ENCODE measurements around the gene RALGAPA2. TPM values are rescaled to one million over a fixed set of nuclear protein-coding genes. Genes with fewer than 3 reads are reported as not detected.

The RALGAPA2 gene
- total RNA-seq, 1 experiment from 2014 or later, result 9.8 TPM

GRCh38 chr20:20407891-20408805, 304.3 kb downstream of the RALGAPA2 start:
- Histone ChIP-seq H3K4me1 (ENCODE audit: insufficient read depth, low read length) (no peaks in the 10 kb centered on the region), H3K9me2 (replicated peaks; ENCODE audit: low read length) (no peaks in the 10 kb centered on the region), H3K36me3 (ENCODE audit: low read depth, low read length) (no peaks in the 10 kb centered on the region), H2AFZ (ENCODE audit: low read length) (no peak overlapping the region), H3K27me3 (ENCODE audit: low read length) (no peaks in the 10 kb centered on the region), H3K9ac (ENCODE audit: low read length) (no peak overlapping the region), H3K4me2 (ENCODE audit: low read length) (no peak overlapping the region), H3K4me3 (ENCODE audit: low read length) (no peak overlapping the region), H4K20me1 (ENCODE audit: low read length) (no peaks in the 10 kb centered on the region), H3K27ac (ENCODE audit: low read length) (no peak overlapping the region), H3F3A (ENCODE audit: low read length, unreplicated experiment) (no peaks in the 10 kb centered on the region), H3K9me3 (ENCODE audit: low read length) (no peaks in the 10 kb centered on the region), H3K79me2 (ENCODE audit: low read length) (no peaks in the 10 kb centered on the region)
- ChIA-PET CTCF (no interaction called here), POLR2A (ENCODE audit: unreplicated experiment) (no interaction called here)
- no peak for TF ChIP-seq EZH2phosphoT487 (IDR thresholded peaks at IDR 0.05; ENCODE audit: borderline replicate concordance, low read length)
- peak; percentile 79 for TF ChIP-seq CTCF (conservative IDR thresholded peaks at IDR 0.05; ENCODE audit: low read depth, low read length)
- no peak for TF ChIP-seq EZH2 (IDR thresholded peaks at IDR 0.05; ENCODE audit: low read length, unreplicated experiment)
- peak; percentile 61 for DNase-seq
- intact Hi-C loops (cut with micrococcal nuclease), result loop anchor here (1.0 kb wide), 4 partner anchors 48 to 324 kb away; no protein-coding TSS in a partner anchor
- ATAC-seq, result peak; percentile 89
- no TSS peak for BruUV-seq (replicated peaks)

GRCh38 chr20:20406306-20406705, 306.1 kb downstream of the RALGAPA2 start:
- BruUV-seq (replicated peaks), result no TSS peak
- ATAC-seq, result no peak
- no peaks in the 10 kb centered on the region for H3K9me3 ChIP-seq (ENCODE audit: low read length)
- no peaks in the 10 kb centered on the region for H3F3A ChIP-seq (ENCODE audit: low read length, unreplicated experiment)
- no peak overlapping the region for H3K27ac ChIP-seq (ENCODE audit: low read length)
- CTCF ChIA-PET, result interaction anchor here (0.6 kb wide), 1 partner anchor 664 kb away, joined by 3 read pairs; no protein-coding TSS in a partner anchor
- H3K4me3 ChIP-seq (ENCODE audit: low read length), result no peak overlapping the region
- H4K20me1 ChIP-seq (ENCODE audit: low read length), result no peaks in the 10 kb centered on the region
- no peak overlapping the region for H2AFZ ChIP-seq (ENCODE audit: low read length)
- no peaks in the 10 kb centered on the region for H3K9me2 ChIP-seq (replicated peaks; ENCODE audit: low read length)
- intact Hi-C loops (cut with micrococcal nuclease), result no loop called here
- no peak for DNase-seq
- no peaks in the 10 kb centered on the region for H3K79me2 ChIP-seq (ENCODE audit: low read length)
- no peak for TF ChIP-seq EZH2phosphoT487 (IDR thresholded peaks at IDR 0.05; ENCODE audit: borderline replicate concordance, low read length)
- no peak for TF ChIP-seq EZH2 (IDR thresholded peaks at IDR 0.05; ENCODE audit: low read length, unreplicated experiment)
- TF ChIP-seq CTCF (conservative IDR thresholded peaks at IDR 0.05; ENCODE audit: low read depth, low read length), result no peak
- no peaks in the 10 kb centered on the region for H3K4me1 ChIP-seq (ENCODE audit: insufficient read depth, low read length)
- no peaks in the 10 kb centered on the region for H3K27me3 ChIP-seq (ENCODE audit: low read length)
- H3K4me2 ChIP-seq (ENCODE audit: low read length), result no peak overlapping the region
- POLR2A ChIA-PET (ENCODE audit: unreplicated experiment), result no interaction called here
- H3K9ac ChIP-seq (ENCODE audit: low read length), result no peak overlapping the region
- H3K36me3 ChIP-seq (ENCODE audit: low read depth, low read length), result no peaks in the 10 kb centered on the region

GRCh38 chr20:20405623-20406022, 306.8 kb downstream of the RALGAPA2 start:
- no peaks in the 10 kb centered on the region for H3K9me2 ChIP-seq (replicated peaks; ENCODE audit: low read length)
- no peak overlapping the region for H3K4me3 ChIP-seq (ENCODE audit: low read length)
- H3K27ac ChIP-seq (ENCODE audit: low read length), result no peak overlapping the region
- no peaks in the 10 kb centered on the region for H3K79me2 ChIP-seq (ENCODE audit: low read length)
- no peaks in the 10 kb centered on the region for H3K4me1 ChIP-seq (ENCODE audit: insufficient read depth, low read length)
- no peak overlapping the region for H3K9ac ChIP-seq (ENCODE audit: low read length)
- CTCF ChIA-PET, result no interaction called here
- no peak for DNase-seq
- H3K36me3 ChIP-seq (ENCODE audit: low read depth, low read length), result no peaks in the 10 kb centered on the region
- H3K4me2 ChIP-seq (ENCODE audit: low read length), result no peak overlapping the region
- no peaks in the 10 kb centered on the region for H4K20me1 ChIP-seq (ENCODE audit: low read length)
- H3K27me3 ChIP-seq (ENCODE audit: low read length), result no peaks in the 10 kb centered on the region
- H2AFZ ChIP-seq (ENCODE audit: low read length), result no peak overlapping the region
- H3K9me3 ChIP-seq (ENCODE audit: low read length), result no peaks in the 10 kb centered on the region
- no peaks in the 10 kb centered on the region for H3F3A ChIP-seq (ENCODE audit: low read length, unreplicated experiment)
- intact Hi-C loops (cut with micrococcal nuclease), result no loop called here
- no peak for ATAC-seq
- POLR2A ChIA-PET (ENCODE audit: unreplicated experiment), result no interaction called here
- TF ChIP-seq EZH2 (IDR thresholded peaks at IDR 0.05; ENCODE audit: low read length, unreplicated experiment) (no peak), EZH2phosphoT487 (IDR thresholded peaks at IDR 0.05; ENCODE audit: borderline replicate concordance, low read length) (no peak), CTCF (conservative IDR thresholded peaks at IDR 0.05; ENCODE audit: low read depth, low read length) (no peak)
- BruUV-seq (replicated peaks), result no TSS peak
